Measurements from ENCODE around the gene PIP4K2C.

The PIP4K2C gene

GRCh38 chr12:57551637-57552305, 39.2 kb upstream of the PIP4K2C start:
- no peak for DNase-seq (ENCODE audit: low read depth)
- TF ChIP-seq CTCF (IDR thresholded peaks at IDR 0.05; ENCODE audit: control insufficient read depth, insufficient read depth, low read depth, low read length, missing control alignments) = no peak
- H3K4me3 ChIP-seq (ENCODE audit: control insufficient read depth, low read depth, low read length) = no peak overlapping the region

- no peak for TF ChIP-seq CTCF (IDR thresholded peaks at IDR 0.05; ENCODE audit: control insufficient read depth, insufficient read depth, low read depth, low read length, missing control alignments)
- no peak for DNase-seq (ENCODE audit: low read depth)
- no peak overlapping the region for H3K4me3 ChIP-seq (ENCODE audit: control insufficient read depth, low read depth, low read length)
These were observed 38.7 kb upstream of the PIP4K2C start for GRCh38 chr12:57552306-57552651.

GRCh38 chr12:57552835-57553313, 38.1 kb upstream of the PIP4K2C start:
- no peak for DNase-seq (ENCODE audit: low read depth)
- no peak for TF ChIP-seq CTCF (IDR thresholded peaks at IDR 0.05; ENCODE audit: control insufficient read depth, insufficient read depth, low read depth, low read length, missing control alignments)
- no peak overlapping the region for H3K4me3 ChIP-seq (ENCODE audit: control insufficient read depth, low read depth, low read length)

- H3K4me3 ChIP-seq (ENCODE audit: control insufficient read depth, low read depth, low read length) = no peak overlapping the region
- no peak for TF ChIP-seq CTCF (IDR thresholded peaks at IDR 0.05; ENCODE audit: control insufficient read depth, insufficient read depth, low read depth, low read length, missing control alignments)
- no peak for DNase-seq (ENCODE audit: low read depth)
These were observed 37.4 kb upstream of the PIP4K2C start for GRCh38 chr12:57553343-57554202.

GRCh38 chr12:57554453-57554852, 36.5 kb upstream of the PIP4K2C start:
- no peak overlapping the region for H3K4me3 ChIP-seq (ENCODE audit: control insufficient read depth, low read depth, low read length)
- no peak for TF ChIP-seq CTCF (IDR thresholded peaks at IDR 0.05; ENCODE audit: control insufficient read depth, insufficient read depth, low read depth, low read length, missing control alignments)
- no peak for DNase-seq (ENCODE audit: low read depth)

- no peak for TF ChIP-seq CTCF (IDR thresholded peaks at IDR 0.05; ENCODE audit: control insufficient read depth, insufficient read depth, low read depth, low read length, missing control alignments)
- H3K4me3 ChIP-seq (ENCODE audit: control insufficient read depth, low read depth, low read length) = no peak overlapping the region
- DNase-seq (ENCODE audit: low read depth) = no peak
These were observed 36.1 kb upstream of the PIP4K2C start for GRCh38 chr12:57554897-57555296.
